ENCODE measurements around the gene SOD2.

The SOD2 gene

DNA sequence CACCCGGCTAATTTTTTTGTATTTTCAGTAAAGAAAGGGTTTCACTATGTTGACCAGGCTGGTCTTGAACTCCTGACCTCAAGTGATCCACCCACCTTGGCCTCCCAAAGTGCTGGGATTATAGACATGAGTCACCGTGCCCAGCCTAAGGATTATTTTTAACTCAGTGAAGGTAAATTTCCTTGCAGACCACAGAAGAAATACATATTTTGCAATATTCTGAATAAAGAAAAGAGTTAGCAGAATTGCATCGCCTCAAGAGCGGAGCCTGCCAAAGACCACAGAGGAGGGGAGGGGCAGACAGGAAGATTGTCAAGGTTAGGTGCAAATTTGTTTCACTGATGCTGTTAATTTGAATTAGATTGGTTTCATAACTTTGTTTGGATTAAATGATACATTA lies 47.4 kb downstream of the SOD2 start:
- no peak for FAIRE-seq
- no peak for DNase-seq (ENCODE audit: insufficient read length, low spot score)
